Mammary epithelial cell (primary cell): ENCODE results near the gene BAHCC1.

Experiments used
- CTCF ChIP-seq, 2 donors: IDR thresholded peaks in 1 of 2; conservative IDR thresholded peaks in 1 of 2; 2 replicates each; pipeline ENCODE4 v1.5.1; 2011 to 2012; ENCODE audit warnings: inconsistent platforms in 2 of 2, low read length in 2 of 2, mild to moderate bottlenecking in 2 of 2, control low read depth in 1 of 2, low read depth in 1 of 2; ENCODE audit not compliant: insufficient read depth in 1 of 2; ENCODE audit errors: extremely low read depth in 1 of 2
- EZH2 ChIP-seq: IDR thresholded peaks from 2 replicates; pipeline ENCODE4 v1.6.1; 2012; ENCODE audit warnings: low read length, inconsistent platforms, borderline replicate concordance

- no peak for TF ChIP-seq EZH2
- TF ChIP-seq CTCF (conservative IDR thresholded peaks at IDR 0.05 in 1 of 2, IDR thresholded peaks at IDR 0.05 in 1 of 2; ENCODE audit: extremely low read depth in 1 of 2, insufficient read depth in 1 of 2, low read depth in 1 of 2, low read length in 2 of 2): no peak
Observed at GRCh38 chr17:81491761-81492160, 96.5 kb downstream of the BAHCC1 start.
